GM18499 (cell line): ENCODE measurements around the gene GLG1.
"Not testable (repeated sequence)": the region's sequence is repeated elsewhere in the genome, so short reads cannot be mapped to it uniquely, and the experiment has no call there.

ENCODE experiments used
- ATAC-seq: cut with Tn5 transposase; IDR thresholded peaks from one replicate; pipeline ENCODE4 v1.9.1; 2021; ENCODE audit warnings: moderate number of reproducible peaks; ENCODE audit not compliant: insufficient read depth, unreplicated experiment

GLG1 gene

DNA sequence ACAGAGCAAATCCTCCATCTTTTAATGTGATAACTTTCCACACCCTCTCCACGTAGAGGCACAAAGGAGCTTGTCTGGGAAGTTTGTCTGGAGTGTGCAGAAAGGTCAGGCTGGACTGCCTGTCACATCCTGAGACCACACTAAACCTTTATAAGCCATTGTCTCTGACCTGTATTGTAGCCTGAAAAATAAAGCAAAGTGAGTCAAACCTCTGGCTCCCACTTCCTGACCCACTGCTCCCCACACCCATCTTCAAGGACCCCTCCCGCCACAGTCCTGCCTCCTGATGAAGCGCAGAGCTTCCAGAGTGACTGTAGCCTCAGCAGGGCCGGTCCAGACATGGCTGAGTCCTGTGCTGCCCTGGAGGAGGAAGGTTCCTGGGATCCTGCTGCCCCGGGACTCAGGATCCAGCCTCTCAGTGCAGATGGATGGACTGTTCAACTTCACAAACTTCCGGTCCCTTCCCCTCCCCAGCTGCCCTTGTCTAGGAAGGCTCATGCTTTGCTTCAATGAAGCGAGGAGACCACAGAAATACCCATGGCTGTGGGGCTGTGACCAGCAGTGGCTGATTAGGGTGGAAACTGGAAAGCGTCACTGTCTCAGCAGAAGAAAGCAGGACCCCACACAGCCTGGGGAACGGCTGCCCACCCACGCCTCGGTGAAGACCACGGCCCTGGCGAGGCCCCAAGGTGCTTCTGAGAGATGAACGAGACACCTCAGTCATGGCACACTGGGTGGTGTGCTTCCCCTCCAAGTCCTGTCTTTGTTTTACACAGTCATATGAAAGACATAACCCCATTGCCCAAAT, 154.8 kb downstream of the GLG1 start:
- no peak for ATAC-seq

DNA sequence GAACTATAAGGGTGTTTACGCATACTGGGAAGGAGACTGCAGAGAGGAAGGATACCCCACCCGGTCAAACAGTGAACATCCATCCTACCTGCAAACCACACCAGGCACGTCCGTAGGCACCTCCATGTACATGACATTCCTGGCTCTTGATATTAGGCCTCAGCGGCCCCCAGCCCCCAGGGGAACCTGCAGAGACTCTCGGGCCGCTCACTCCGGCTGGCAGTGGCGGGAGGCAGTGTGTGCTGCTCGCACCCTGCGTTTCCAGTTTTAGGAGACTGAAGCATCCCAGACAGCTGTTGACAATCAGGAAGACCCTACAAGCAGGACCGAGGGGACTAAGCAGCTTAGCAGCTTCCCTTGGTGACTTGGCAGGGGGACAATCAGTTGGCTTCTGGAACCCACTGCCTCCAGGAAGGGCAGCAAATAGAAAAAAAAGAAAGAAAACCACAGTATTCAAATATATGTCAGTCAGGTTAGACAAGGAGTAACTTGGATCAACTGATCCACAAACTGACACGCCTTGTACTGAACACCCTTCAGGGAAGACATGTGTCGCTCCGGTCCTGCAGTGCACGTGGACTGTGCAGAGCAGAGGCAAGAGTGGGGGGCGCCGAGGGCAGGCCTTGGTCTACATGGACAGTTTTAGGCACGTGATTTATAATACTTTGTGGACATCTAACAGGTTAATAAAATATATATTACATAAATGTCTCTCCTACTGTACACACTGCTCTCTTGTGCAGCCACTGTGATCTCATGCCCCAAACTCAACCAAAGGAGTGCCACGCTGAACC, 155.8 kb downstream of the GLG1 start:
- ATAC-seq, result no peak

DNA sequence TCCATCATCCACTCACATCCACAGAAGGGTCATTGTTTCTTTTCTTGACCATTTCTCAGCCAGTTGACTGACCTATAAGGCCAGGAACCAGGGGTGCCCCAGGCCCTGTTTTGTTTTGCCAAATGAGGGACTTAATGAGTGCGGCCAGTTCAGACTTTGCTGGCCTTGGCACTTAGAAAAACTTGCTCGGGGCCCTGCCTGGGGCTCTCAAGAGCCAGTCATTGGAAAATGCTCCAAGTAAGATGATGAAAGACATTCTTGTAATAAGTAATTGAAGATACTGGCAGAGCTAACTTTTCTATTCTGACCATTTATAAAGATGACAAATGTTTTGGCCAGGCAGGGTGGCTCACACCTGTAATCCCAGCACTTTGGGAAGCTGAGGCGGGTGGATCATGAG, 156.7 kb downstream of the GLG1 start:
- ATAC-seq, result no peak

DNA sequence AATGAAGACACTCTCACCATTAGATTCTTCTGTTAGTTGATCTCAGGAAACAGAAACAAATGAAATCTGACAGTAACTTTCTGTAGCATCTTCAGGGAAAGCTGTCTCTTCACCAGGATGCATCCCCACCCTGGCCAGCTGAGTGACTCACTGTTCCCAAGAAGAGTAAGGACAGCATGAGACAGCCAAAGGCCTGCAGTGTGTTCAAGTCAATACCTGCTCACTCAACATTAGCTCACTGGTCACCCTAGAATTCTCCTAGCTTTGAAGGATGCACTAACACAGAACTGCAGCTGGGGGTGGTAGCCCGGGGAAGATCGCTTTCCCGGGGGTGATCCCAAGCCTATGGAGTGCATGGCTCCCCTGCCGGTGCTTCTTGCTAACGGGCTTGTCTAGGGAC, 157.4 kb downstream of the GLG1 start:
- no peak for ATAC-seq

DNA sequence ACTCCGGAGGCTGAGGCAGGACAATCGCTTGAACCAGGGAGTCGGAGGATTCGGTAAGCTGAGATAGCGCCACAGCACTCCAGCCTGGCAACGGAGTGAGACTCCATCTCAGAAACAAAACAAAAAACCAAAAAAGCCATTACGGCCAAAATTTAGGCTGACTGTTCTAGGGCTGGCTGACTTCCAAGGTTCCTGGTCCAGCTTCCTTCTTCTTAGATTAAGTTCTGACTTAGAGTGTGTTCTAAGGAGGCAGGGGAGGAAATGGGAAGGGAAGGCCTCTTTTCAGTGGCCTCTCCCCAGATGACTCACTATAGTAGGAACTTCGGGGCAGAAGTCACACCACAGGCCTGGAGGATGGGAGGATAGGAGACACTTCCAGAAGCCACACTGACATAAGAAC, 157.9 kb downstream of the GLG1 start:
- ATAC-seq, result no peak

DNA sequence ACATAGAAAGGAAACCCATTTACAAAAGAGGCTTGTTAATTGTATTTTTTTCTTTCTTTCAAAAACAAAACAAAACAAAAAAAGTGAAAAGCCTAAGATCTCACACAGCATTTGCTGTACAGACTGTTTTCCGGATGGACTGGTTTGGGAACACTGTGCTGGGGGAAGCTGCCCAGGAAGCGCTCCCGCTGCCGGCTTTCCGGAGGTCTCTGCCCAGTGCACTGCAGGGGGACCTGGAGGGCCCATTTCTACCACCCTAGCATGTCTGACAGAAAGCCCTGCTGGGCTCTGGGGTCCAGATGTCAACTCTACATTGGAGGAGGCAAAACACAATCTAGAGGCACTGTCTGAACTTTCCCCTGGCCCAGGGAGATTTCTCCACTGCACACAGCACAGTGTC, 159.3 kb downstream of the GLG1 start:
- no peak for ATAC-seq

DNA sequence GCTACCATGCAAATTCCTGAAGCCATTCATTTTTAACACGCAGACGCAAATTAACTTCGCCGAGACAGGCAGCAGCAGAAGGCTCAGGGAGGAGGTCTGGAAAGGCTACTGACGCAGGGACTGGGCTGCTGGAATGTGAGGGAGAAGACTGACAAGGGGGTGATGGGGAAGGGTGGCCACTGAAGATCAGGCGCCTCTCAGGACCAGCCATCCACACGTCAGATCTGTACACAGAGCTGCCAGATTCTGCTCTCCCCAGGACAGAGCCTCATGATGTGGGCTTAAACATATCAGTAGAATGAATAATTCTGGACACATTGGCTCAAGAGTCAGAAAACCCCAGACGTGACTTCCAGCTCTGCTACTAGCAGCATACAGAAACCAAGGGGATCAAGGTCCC, 160.0 kb downstream of the GLG1 start:
- no peak for ATAC-seq

DNA sequence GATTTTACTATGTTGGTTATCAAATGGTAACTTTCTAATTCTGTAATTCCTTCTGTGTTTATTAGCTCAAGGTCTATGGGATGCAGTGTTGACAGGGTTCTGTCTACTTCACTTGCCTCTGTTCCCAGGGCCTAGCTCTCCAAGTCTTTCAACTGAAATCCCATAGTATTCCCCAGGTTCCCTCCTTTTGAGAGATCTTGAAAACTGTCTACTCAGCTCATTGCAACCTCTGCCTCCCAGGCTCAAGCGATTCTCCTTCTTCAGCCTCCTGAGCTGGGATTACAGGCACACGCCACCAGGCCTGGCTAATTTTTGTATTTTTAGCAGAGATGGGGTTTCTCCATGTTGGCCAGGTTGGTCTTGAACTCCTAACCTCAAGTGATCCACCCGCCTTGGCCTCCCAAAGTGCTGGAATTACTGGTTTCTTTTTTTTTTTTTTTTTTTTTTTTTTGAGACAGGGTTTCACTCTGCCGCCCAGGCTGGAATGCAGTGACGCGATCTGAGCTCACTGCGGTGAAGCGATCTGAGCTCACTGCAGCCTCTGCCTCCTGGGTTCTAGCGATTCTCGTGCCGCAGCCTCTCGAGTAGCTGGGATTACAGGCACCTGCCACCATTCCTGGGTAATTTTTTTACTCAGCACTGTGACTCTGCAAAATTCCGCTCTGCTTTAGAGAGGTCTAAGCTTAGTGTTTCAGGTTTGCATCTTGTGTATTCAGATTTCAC, 163.1 kb downstream of the GLG1 start:
- not testable (repeated sequence) for ATAC-seq

DNA sequence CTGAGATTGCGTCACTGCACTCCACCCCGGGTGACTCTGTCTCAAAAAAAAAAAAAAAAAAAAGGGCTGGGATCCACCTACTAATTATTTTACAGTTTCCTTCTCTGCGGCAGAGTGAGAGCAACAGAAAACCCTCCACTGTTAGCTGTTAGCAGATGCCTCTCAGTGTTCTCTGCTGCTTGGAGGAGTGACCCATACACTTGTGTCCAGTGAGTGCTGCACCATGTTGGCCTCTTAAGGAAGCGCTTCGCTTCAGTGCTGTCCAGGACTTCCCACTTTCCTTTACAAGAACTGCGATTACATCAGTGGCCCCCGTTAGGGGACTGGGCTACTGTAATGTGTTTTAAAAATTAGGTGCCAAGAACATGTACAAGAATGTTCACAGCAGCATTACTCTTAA, 167.2 kb downstream of the GLG1 start:
- ATAC-seq, result no peak

DNA sequence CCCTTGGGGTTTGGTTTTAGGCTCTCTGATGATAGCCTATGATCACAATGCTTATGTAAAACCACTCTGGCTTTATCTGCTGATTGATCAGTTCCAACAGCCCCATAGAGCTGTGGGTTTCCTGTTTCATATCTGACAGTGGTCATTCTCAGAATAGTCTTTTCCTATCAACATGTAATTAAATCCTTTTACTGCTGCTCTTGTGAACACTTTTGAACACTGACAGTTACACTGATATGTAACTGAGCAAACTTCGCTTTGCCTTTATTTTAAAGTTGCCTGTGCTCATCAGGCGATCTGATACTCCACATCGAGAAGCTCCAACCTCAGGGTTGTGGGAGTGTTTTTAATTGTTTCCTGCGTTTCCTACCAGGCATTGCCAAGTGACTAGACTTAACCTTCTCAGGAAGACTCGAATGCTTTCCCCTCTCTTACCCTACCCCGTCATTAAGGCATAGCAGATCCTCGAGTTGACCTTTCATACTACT, 168.4 kb downstream of the GLG1 start:
- ATAC-seq, result no peak

DNA sequence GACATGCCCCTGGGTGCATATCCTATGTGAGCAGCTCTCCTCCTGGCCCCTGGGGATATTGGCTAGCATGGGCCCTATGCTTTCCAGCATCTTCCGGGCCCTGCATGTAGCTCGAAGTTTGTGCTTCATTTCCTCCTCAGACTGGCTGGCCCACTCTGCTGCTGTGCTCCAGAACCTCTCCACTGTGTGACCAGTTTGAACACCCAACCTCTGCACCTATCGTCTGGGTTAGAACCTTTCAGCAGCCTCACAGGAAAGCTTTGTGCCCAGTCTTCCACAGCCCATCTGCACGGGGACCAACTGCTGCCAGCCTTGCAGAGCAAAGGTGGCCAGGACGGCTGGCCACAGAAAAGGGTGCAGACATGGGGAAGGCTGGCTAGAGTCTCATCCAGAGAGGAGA, 175.4 kb downstream of the GLG1 start:
- no peak for ATAC-seq

DNA sequence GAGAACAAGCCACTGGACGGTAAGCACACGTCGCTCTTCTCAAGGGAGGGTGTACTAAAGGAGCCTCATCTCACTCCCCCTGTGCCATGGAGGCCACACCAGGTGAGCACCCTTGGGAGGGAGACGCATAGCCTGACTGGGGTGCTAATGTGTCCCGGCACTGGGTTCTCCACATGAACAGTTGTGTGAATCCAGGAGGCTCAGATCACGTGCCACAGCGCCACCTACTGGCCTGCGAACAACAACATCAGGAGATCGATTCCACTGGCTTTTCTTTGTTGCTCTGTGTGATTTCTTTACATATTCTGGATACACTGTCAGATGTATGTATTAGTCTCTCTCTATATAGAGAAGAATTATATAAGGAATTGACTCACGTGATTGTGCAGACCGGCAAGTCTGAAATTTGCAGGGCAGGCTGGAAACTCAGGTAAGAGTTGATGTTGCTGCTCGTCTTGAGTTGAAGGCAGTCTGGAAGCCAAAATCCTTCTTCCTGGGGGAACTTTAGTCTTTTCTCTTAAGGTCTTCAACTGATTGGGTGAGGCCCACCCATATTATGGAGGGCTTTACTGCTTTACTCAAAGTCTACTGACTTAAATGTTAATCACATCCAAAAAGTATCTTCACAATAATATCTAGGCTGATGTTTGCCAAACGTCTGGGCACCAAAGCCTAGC, 176.7 kb downstream of the GLG1 start:
- ATAC-seq, result not testable (repeated sequence)

DNA sequence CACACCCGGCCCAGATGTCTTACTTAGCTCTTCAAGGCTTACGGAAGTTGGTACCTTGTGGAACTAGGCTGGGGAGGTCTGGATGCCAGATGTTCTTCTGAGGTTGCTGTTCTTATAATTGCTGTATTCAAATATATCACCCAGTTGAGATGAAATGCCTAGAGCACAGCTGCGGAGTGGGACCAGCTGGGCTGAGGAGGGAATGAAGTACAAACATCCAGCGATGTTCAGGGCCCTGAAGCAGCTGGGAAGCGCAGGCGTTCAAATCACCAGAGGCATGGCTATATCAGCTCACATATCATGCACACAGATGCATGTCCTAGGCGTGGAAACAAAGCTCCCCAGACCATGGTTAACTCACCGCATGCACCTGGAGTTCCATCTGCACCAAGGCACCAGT, 178.4 kb downstream of the GLG1 start:
- ATAC-seq, result not testable (repeated sequence)

DNA sequence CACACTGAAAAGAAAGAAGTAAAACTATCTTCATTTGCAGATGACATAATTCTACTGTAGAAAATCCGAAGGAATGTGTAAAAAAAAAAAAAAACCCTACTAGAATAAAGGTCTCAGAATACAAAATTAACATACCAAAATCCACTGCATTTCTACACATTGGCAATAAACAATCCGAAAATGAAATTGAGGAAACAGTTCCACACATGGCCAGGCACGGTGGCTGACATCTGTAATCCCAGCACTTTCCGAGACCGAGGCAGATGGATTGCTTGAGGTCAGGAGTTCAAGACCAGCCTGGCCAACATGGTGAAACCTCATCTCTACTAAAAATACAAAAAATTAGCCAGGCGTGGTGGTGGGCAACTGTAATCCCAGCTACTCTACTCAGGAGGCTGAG, 181.2 kb downstream of the GLG1 start:
- ATAC-seq, result not testable (repeated sequence)

DNA sequence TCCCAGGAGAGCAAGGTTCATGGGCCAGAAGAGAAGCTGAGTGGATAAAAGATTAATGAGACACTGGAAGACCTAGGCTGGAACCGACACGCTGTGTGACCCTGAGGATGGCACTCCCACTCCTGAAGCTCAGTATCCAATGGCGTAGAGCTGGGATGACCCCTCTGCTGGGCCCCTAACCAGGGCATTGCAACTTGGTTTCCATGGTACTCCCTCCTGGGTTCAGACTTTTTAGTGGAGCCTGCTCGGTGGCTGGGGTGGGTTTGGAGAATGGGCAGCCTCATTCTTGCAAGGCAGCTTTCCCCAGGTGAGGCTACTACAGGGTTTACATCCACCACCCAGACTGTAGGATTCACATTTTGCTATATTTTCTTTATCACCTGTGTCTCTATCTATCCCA, 183.2 kb downstream of the GLG1 start:
- ATAC-seq, result not testable (repeated sequence)

DNA sequence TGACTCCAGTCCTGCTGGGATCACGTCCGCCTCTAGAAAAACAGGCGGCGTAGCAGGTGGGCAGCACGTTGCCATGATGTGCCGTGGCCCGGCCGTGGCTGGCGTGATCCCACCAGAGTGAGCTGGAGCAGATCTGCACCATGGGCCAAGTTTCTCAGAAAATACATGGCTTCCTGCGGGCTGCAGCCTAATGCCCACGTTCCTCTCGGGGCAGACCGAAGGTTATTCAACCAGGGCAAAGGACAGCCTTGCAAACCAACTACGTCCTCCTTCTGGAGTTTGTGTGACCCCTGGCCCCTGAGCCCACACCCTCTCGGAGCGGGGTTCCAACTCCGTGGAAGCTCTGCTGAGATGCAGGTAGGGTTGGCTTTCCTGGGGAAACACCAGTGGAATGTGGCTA, 184.8 kb downstream of the GLG1 start:
- not testable (repeated sequence) for ATAC-seq

DNA sequence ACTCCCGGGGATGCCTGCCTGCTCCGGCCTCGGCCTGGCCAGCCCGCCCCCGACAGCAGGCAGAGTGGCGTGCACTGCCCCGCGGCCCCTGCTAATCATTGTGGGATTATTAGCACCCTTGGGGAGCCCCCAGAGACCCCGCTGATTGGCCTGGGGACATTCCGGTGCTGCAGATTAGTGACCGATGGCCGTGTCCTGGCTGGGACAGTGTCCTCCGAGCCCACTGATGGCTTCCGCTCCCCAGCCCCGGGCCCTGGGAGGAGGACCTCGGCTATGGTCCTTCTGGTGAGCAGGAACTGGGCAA, 185.5 kb downstream of the GLG1 start:
- not testable (repeated sequence) for ATAC-seq

DNA sequence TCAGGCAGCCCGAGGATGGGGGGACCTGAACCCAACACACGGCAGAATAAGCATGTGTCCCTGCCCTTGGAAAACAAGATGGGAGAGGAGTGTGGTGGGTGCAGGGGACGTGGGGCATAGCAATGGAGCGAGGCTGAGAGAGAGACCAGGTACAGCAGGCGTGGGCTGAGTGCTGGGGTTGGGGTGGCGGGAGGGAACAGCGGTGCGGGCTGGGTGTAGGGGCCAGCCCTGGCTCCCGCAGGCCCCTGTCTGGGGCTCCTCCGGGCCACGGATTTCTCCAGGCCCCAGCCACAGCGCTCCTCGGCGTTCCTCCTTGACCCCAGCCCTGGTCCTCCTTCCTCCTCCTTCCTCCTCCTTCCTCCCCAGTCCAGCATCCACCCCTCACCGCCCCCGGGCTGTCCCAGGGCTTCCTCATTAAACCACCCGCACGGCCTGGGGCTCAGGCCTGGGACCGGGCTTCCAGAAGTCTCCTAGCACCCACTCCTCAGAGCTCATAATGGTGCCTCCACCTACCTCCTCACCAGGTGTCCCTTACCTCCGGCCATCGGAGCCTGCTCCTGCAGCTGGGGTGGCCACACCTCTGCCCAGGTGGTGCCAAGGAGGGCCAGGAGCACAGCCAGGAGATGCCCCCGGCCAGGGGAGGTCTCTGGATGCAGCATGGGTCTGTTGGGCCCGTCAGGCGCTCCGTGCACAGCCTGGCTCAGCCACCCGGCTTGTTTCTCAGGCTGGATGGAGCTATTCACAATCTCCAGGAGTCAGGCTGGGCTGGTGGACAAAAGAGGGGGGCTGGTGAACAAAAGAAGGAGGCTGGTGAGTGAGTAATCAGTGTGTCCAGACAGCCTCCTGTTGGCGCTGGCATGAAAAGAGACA, 186.1 kb downstream of the GLG1 start, which contains the start of gene CLEC18B:
TSS of gene CLEC18B (minus strand) at position 867 of the 870 bp plus-strand sequence. CDS start at position 659, 208 bp downstream.
- ATAC-seq, result not testable (repeated sequence)

DNA sequence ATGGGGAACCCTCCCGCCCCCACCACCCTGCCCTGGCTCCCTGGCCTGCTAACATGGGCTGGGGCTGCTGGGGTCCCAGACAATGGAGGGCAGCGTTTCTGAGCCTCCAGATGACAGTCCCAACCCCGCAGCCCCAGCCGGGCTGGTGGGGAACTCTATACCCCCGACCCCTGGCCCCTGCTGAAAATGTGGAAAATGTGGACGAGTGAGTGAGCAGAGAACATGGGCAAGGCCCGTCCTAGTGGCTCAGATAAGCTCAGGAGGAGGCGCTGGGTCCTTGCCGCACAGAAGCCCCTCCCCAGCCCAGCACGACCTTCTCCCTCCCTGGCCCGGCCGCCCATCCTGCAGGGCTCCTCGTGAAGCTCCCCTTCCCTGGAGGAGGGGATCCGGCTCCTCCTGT, 187.1 kb downstream of the GLG1 start:
- not testable (repeated sequence) for ATAC-seq
